B cell (primary cell): ENCODE measurements around the gene CITED4. TPM values are rescaled to one million over a fixed set of nuclear protein-coding genes. Genes with fewer than 3 reads are reported as not detected.

Experiments
- ATAC-seq: fragments of 200-7000 bp; cut with Tn5 transposase; one replicate; pipeline ENCODE4 v1.10.0; 2021; ENCODE audit warnings: low read depth, mild to moderate bottlenecking, moderate number of reproducible peaks, moderate library complexity
- CTCF ChIA-PET: fragments of 350-600 bp; sonication (Branson Sonifier 250); formaldehyde crosslinking; loops from one replicate; lab custom pipeline; 2021; ENCODE audit warnings: antibody characterized with exemption, inconsistent platforms; lab: Charles Lee
- POLR2A ChIA-PET: fragments of 350-600 bp; sonication (Branson Sonifier 250); formaldehyde crosslinking; loops from one replicate; lab custom pipeline; 2021; ENCODE audit warnings: antibody characterized with exemption; lab: Charles Lee
- DNase-seq: peaks from one replicate; pipeline ENCODE4 v3.0.0; 2013
- H2AFZ ChIP-seq: 2 replicates; pipeline ENCODE4 v1.6.1; 2012; ENCODE audit warnings: mild to moderate bottlenecking, low read depth, low read length; ENCODE audit not compliant: insufficient read depth, poor library complexity, severe bottlenecking
- H3K27ac ChIP-seq, 2 donors: 1 replicate in 1 of 2; 2 replicates in 1 of 2; pipeline ENCODE4 v1.5.1; 2012 to 2013; ENCODE audit warnings: low read length in 2 of 2, mild to moderate bottlenecking in 2 of 2, moderate library complexity in 1 of 2
- H3K27me3 ChIP-seq, 4 experiments: fragments of 200-600 bp in 1 of 4; sonication (generic) in 1 of 4; replicated peaks in 1 of 4; 1 replicate in 2 of 4; 2 replicates in 2 of 4; pipeline versions ENCODE4 v1.6.1 to v1.7.0; 2013 to 2016; ENCODE audit warnings: low read length in 3 of 4, mild to moderate bottlenecking in 2 of 4, mixed read lengths in 1 of 4, moderate library complexity in 1 of 4; ENCODE audit not compliant: insufficient read depth in 4 of 4, control insufficient read depth in 3 of 4; ENCODE audit errors: control extremely low read depth in 1 of 4
- H3K36me3 ChIP-seq, 2 experiments: replicated peaks in 1 of 2; 1 replicate in 1 of 2; 2 replicates in 1 of 2; pipeline versions ENCODE4 v1.6.1 to v1.7.1; 2013; ENCODE audit warnings: low read length in 1 of 2; ENCODE audit not compliant: insufficient read depth in 2 of 2, control insufficient read depth in 1 of 2; ENCODE audit errors: control extremely low read depth in 1 of 2, extremely low read depth in 1 of 2
- H3K4me1 ChIP-seq, 2 donors: fragments of 200-600 bp in 1 of 2; sonication (generic) in 1 of 2; 1 replicate in 1 of 2; 2 replicates in 1 of 2; pipeline versions ENCODE4 v1.5.1 to v1.6.1; 2013 to 2017; ENCODE audit warnings: low read length in 2 of 2; ENCODE audit not compliant: control insufficient read depth in 2 of 2, insufficient read depth in 2 of 2
- H3K4me2 ChIP-seq: replicated peaks from 2 replicates; pipeline ENCODE3; 2012; ENCODE audit warnings: mild to moderate bottlenecking, low read depth, low read length; ENCODE audit not compliant: poor library complexity, severe bottlenecking
- H3K4me3 ChIP-seq, 5 experiments: fragments of 200-600 bp in 1 of 5; sonication (generic) in 1 of 5; 1 replicate in 3 of 5; 2 replicates in 2 of 5; pipeline versions ENCODE4 v1.5.1 to v1.7.0; 2011 to 2016; ENCODE audit warnings: low read length in 4 of 5, mild to moderate bottlenecking in 4 of 5, low read depth in 2 of 5, control low read depth in 1 of 5, moderate library complexity in 1 of 5; ENCODE audit not compliant: insufficient read depth in 1 of 5; ENCODE audit errors: control extremely low read depth in 1 of 5, extremely low read depth in 1 of 5
- H3K79me2 ChIP-seq: fragments of 200-600 bp; sonication (generic); one replicate; pipeline ENCODE4 v1.6.0; 2016; ENCODE audit warnings: low read length; ENCODE audit not compliant: control insufficient read depth, insufficient read depth
- H3K9ac ChIP-seq: fragments of 200-600 bp; sonication (generic); 2 replicates; pipeline ENCODE4 v1.6.1; 2017; ENCODE audit warnings: mild to moderate bottlenecking, low read length, moderate library complexity
- H3K9me3 ChIP-seq, 3 donors: one replicate each; pipeline versions ENCODE4 v1.6.1 to v1.7.1; 2013; ENCODE audit warnings: low read length in 2 of 3; ENCODE audit not compliant: control insufficient read depth in 2 of 3, insufficient read depth in 1 of 3; ENCODE audit errors: control extremely low read depth in 1 of 3
- H4K20me1 ChIP-seq: 2 replicates; pipeline ENCODE4 v1.6.0; 2012; ENCODE audit warnings: mild to moderate bottlenecking, low read length; ENCODE audit not compliant: insufficient read depth, control insufficient read depth, poor library complexity, severe bottlenecking
- H3K27ac Mint-ChIP-seq: one replicate; pipeline ENCODE4 v1.8.0; 2021; ENCODE audit warnings: mixed read lengths
- H3K27me3 Mint-ChIP-seq: one replicate; pipeline ENCODE4 v1.8.0; 2021; ENCODE audit warnings: mixed read lengths
- H3K4me1 Mint-ChIP-seq: one replicate; pipeline ENCODE4 v1.8.0; 2021; ENCODE audit warnings: mixed read lengths
- H3K4me3 Mint-ChIP-seq: one replicate; pipeline ENCODE4 v1.8.0; 2021; ENCODE audit warnings: mixed read lengths
- H3K9me3 Mint-ChIP-seq: one replicate; pipeline ENCODE4 v1.8.0; 2022; ENCODE audit warnings: mixed read lengths; ENCODE audit not compliant: insufficient read depth
- EZH2 ChIP-seq: IDR thresholded peaks from 2 replicates; pipeline ENCODE4 v1.6.1; 2012; ENCODE audit warnings: borderline replicate concordance, low read depth, mild to moderate bottlenecking, moderate library complexity, low read length; ENCODE audit not compliant: insufficient read depth, poor library complexity, severe bottlenecking
- WGBS: methylation state at CpG from one replicate; pipeline ENCODE4 v1.1.5; 2013; ENCODE audit warnings: missing lambda C conversion rate; ENCODE audit not compliant: insufficient coverage; 5-methylcytosine and 5-hydroxymethylcytosine counted together
- intact Hi-C: fragments of 100-400 bp; cut with micrococcal nuclease; formaldehyde crosslinking; loops from one replicate; pipeline ENCODE4 v1.10.0; 2022
- polyA plus RNA-seq: library from polyadenylated mRNA; depleted of rRNA; stranded (reverse); fragments of >200 nt; gene quantifications from 2 replicates; pipeline ENCODE4 v1.2.3, GENCODE V29; 2012
- total RNA-seq, 2 donors: library from RNA; stranded (reverse); fragments of 120-200 nt in 1 of 2; gene quantifications; 1 replicate in 1 of 2; 2 replicates in 1 of 2; pipeline versions ENCODE4 v1.2.3 to v1.2.4, GENCODE V29; 2013 to 2022
- TF ChIP-seq, protein P1 (sequence below): fragments of 200-600 bp; IDR thresholded peaks from one replicate; pipeline ENCODE4 v1.8.0; 2022; ENCODE audit warnings: antibody characterized with exemption, mild to moderate bottlenecking

Gene CITED4
- total and polyA plus RNA-seq, 2 donors (not counting 1 experiment from before 2014, with no cell fraction given): 3.2 to 5.6 TPM

DNA sequence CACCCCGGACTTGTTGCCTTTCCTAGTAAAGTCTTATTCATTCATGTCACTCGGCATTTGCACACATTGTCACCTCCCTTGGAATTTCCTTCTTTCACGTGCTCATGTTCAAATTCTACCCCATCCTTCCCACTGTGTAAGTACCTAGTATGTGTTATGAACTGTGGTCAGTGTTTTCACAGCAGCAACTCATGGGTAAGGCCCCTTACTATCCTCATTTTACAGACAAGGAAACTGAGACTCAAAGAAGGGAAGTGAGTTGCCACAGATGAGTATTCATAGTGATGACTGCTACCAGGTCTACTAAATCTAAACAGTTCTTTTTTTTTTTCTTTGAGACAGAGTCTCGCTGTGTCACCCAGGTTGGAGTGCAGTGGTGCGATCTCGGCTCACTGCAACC, 10.5 kb downstream of the CITED4 start:
- H3K27ac Mint-ChIP-seq: no peak overlapping the region

More for the DNA sequence above, 10.5 kb downstream of the CITED4 start:
- H3K27me3 ChIP-seq: peaks cover 0 to 12% (median 0%) of the 10 kb centered on the region in 4 experiments
- H2AFZ ChIP-seq: no peak overlapping the region
- Mint-ChIP-seq H3K4me3 (no peak overlapping the region), H3K9me3 (no peaks in the 10 kb centered on the region), H3K27me3 (peaks cover 5% of the 10 kb centered on the region), H3K4me1 (peaks cover 6% of the 10 kb centered on the region)
- intact Hi-C loops: loop anchor here (5.0 kb wide), 1 partner anchor 709 kb away; no protein-coding TSS in a partner anchor
- H3K27ac ChIP-seq: no peak overlapping the region
- H3K36me3 ChIP-seq: no peaks in the 10 kb centered on the region
- no peaks in the 10 kb centered on the region for H3K79me2 ChIP-seq
- ChIA-PET CTCF (interaction anchor here (1.1 to 8.7 kb wide), 10 partner anchors 11 to 320 kb away, joined by 3 to 193 read pairs (median 6); partner anchors contain the start of genes CITED4 and ZNF684), POLR2A (no interaction called here)
- no peak overlapping the region for H3K9ac ChIP-seq
- H3K4me2 ChIP-seq: no peak overlapping the region
- H3K4me3 ChIP-seq: no peak overlapping the region
- DNase-seq (no peak), ATAC-seq (no peak)
- H4K20me1 ChIP-seq: no peaks in the 10 kb centered on the region
- TF ChIP-seq, protein P1, sequence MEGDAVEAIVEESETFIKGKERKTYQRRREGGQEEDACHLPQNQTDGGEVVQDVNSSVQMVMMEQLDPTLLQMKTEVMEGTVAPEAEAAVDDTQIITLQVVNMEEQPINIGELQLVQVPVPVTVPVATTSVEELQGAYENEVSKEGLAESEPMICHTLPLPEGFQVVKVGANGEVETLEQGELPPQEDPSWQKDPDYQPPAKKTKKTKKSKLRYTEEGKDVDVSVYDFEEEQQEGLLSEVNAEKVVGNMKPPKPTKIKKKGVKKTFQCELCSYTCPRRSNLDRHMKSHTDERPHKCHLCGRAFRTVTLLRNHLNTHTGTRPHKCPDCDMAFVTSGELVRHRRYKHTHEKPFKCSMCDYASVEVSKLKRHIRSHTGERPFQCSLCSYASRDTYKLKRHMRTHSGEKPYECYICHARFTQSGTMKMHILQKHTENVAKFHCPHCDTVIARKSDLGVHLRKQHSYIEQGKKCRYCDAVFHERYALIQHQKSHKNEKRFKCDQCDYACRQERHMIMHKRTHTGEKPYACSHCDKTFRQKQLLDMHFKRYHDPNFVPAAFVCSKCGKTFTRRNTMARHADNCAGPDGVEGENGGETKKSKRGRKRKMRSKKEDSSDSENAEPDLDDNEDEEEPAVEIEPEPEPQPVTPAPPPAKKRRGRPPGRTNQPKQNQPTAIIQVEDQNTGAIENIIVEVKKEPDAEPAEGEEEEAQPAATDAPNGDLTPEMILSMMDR: no peak
- no peak for TF ChIP-seq EZH2
- WGBS: 51% methylated on average over 4 of the region's 6 CpGs
- no peaks in the 10 kb centered on the region for H3K9me3 ChIP-seq
- H3K4me1 ChIP-seq: peaks cover 4% of the 10 kb centered on the region in 2 donors
